Measurements from ENCODE around the gene MIEF2. TPM values are rescaled to one million over a fixed set of nuclear protein-coding genes. Genes with fewer than 3 reads are reported as not detected.

Gene MIEF2
- total RNA-seq: 10 to 100 TPM; 13.1 to 15.7 TPM

GRCh38 chr17:18260332-18261145, at the start of gene MIEF2:
Gene MIEF2 (plus strand): TSS chr17:18260662. CDS start chr17:18262721, 2,059 bp downstream.

GRCh38 chr17:18225121-18225641, 35.3 kb upstream of the MIEF2 start, which contains the start of gene LLGL1:
Gene LLGL1 (plus strand): TSS chr17:18225635. CDS start chr17:18225683, 48 bp downstream.

GRCh38 chr17:18258356-18259038, 2.0 kb upstream of the MIEF2 start, which contains the start of gene FLII:
Gene FLII (minus strand): TSS chr17:18258738. CDS start chr17:18258690, 48 bp downstream.

GRCh38 chr17:18314731-18315561, 54.5 kb downstream of the MIEF2 start, which contains the start of the genes SMCR8 and TOP3A:
Gene SMCR8 (plus strand): TSS chr17:18315293. CDS start chr17:18315790, 497 bp downstream.
Gene TOP3A (minus strand): TSS chr17:18314994. CDS start chr17:18314778, 216 bp downstream.

Other genes starting within 250 kb of the MIEF2 start
- gene ATPAF2, start 221.5 kb upstream of the MIEF2 start, total RNA-seq: 10 to 100 TPM; 13.1 to 18.0 TPM
- gene GID4, start 221.3 kb upstream of the MIEF2 start, total RNA-seq: 1 to 10 TPM; 8.3 TPM
- gene DRG2, start 172.7 kb upstream of the MIEF2 start, total RNA-seq: 10 to 100 TPM; 33.0 to 40.6 TPM
- gene MYO15A, start 151.9 kb upstream of the MIEF2 start, total RNA-seq: 1 to 10 TPM in 1 of 2 donors, under 1 TPM in 1; 0.67 to 1.4 TPM
- gene ALKBH5, start 76.8 kb upstream of the MIEF2 start, total RNA-seq: 100 to 1,000 TPM in 1 of 2 donors, 10 to 100 TPM in 1; 91.5 to 106 TPM
- 10 to 100 TPM; 27.3 to 30.3 TPM for gene LLGL1, start 35.0 kb upstream of the MIEF2 start, total RNA-seq
- gene FLII, start 1.9 kb upstream of the MIEF2 start, total RNA-seq: 100 to 1,000 TPM; 127 to 166 TPM
- 10 to 100 TPM; 42.6 to 44.4 TPM for gene TOP3A, start 54.3 kb downstream of the MIEF2 start, total RNA-seq
- gene SMCR8, start 54.6 kb downstream of the MIEF2 start, total RNA-seq: 10 to 100 TPM; 25.8 to 28.0 TPM
- 10 to 100 TPM; 33.7 to 40.0 TPM for gene SHMT1, start 102.9 kb downstream of the MIEF2 start, total RNA-seq
- not detected for gene EVPLL, start 117.1 kb downstream of the MIEF2 start, total RNA-seq
- not detected for gene LGALS9C, start 216.1 kb downstream of the MIEF2 start, total RNA-seq

Data from melanocyte of skin (primary cell).